Right lobe of liver (tissue), 6 donors: ENCODE measurements around the gene RBP5. TPM values are rescaled to one million over a fixed set of nuclear protein-coding genes. Genes with fewer than 3 reads are reported as not detected.

Experiments used
- ATAC-seq, 4 donors: fragments of 200-7000 bp; cut with Tn5 transposase; one replicate each; pipeline ENCODE4 v1.9.1; 2020; ENCODE audit warnings: mild to moderate bottlenecking in 4 of 4, moderate library complexity in 4 of 4
- DNase-seq, 3 donors: peaks; one replicate each; pipeline ENCODE4 v3.0.0-alpha.2; 2020
- H3K27ac ChIP-seq, 3 donors: fragments of 200-600 bp; one replicate each; pipeline ENCODE4 v1.8.0; 2022
- H3K27me3 ChIP-seq, 2 donors: fragments of 200-600 bp; one replicate each; pipeline ENCODE4 v1.8.0; 2022
- H3K36me3 ChIP-seq, 4 donors: fragments of 200-600 bp; sonication (generic) in 1 of 4; one replicate each; pipeline versions ENCODE4 v1.5.1 to v1.8.0; 2017 to 2022; ENCODE audit warnings: control low read depth in 1 of 4
- H3K4me1 ChIP-seq, 4 donors: fragments of 200-600 bp; sonication (generic) in 1 of 4; one replicate each; pipeline versions ENCODE4 v1.5.1 to v1.8.0; 2017 to 2022; ENCODE audit warnings: control low read depth in 1 of 4
- H3K4me3 ChIP-seq, 3 donors: fragments of 200-600 bp; one replicate each; pipeline ENCODE4 v1.8.0; 2022
- H3K9me3 ChIP-seq, 4 donors: fragments of 200-600 bp; sonication (generic) in 1 of 4; one replicate each; pipeline versions ENCODE4 v1.5.1 to v1.8.0; 2017 to 2022; ENCODE audit warnings: control low read depth in 1 of 4
- CTCF ChIP-seq, 4 donors: fragments of 200-600 bp in 3 of 4; fragments of 450-650 bp in 1 of 4; IDR thresholded peaks; one replicate each; pipeline versions ENCODE4 v1.5.1 to v1.8.0; 2016 to 2022; ENCODE audit warnings: antibody characterized with exemption in 4 of 4, mild to moderate bottlenecking in 2 of 4
- POLR2A ChIP-seq: fragments of 450-650 bp; IDR thresholded peaks from one replicate; pipeline ENCODE4 v1.6.1; 2017; ENCODE audit warnings: antibody characterized with exemption, mild to moderate bottlenecking
- WGBS: methylation state at CpG from one replicate; pipeline ENCODE4 v1.1.6; 2018; ENCODE audit warnings: low coverage, low lambda C conversion rate; ENCODE audit not compliant: insufficient coverage; ENCODE audit errors: missing lambda C conversion rate; 5-methylcytosine and 5-hydroxymethylcytosine counted together
- intact Hi-C, 2 donors: fragments of 100-400 bp; cut with DNase I; formaldehyde crosslinking; loops; one replicate each; pipeline versions ENCODE4 v1.11.2 to v1.14.1; 2022
- total RNA-seq, 6 experiments: library from RNA; depleted of rRNA in 2 of 6; stranded (reverse); fragments of >200 nt in 2 of 6; fragmentation: NEBNext Ultra II Directional in 3 of 6; extraction: Animal tissue kit (Norgen Biotek cat#: 25700) in 3 of 6; gene quantifications; one replicate each; pipeline versions ENCODE4 v1.1.0 to v1.2.4, GENCODE V29; 2016 to 2023
- donor health status: DM: no; HTN: yes; CAD: no.
- donor health status: DM: no; HTN: no; CAD: no.
- donor health status: DM: no; HTN: no; CAD: no.
- donor health status: DM: no; HTN: yes; CAD: no.
- donor health status: DM: no; HTN: yes; CAD: no.

The RBP5 gene
- total RNA-seq, 6 experiments from 2014 or later = 44.1 to 239 (median 98.2) TPM

GRCh38 chr12:7101047-7101693, 27.5 kb downstream of the RBP5 start:
- H3K27me3 ChIP-seq = no peaks in the 10 kb centered on the region
- H3K27ac ChIP-seq = no peak overlapping the region
- intact Hi-C loops = no loop called here
- ATAC-seq (no peak), DNase-seq (peak in 1 of 3 donors; percentile 17)
- H3K4me3 ChIP-seq = no peak overlapping the region
- WGBS = 79% methylated on average over 4 of the region's 4 CpGs
- H3K9me3 ChIP-seq = no peaks in the 10 kb centered on the region
- H3K36me3 ChIP-seq = peaks cover 0 to 56% (median 7%) of the 10 kb centered on the region in 4 donors
- TF ChIP-seq POLR2A (no peak), CTCF (IDR thresholded peaks at IDR 0.05) (no peak)
- H3K4me1 ChIP-seq = peaks cover 0 to 21% (median 6%) of the 10 kb centered on the region in 4 donors

GRCh38 chr12:7100239-7100638, 28.4 kb downstream of the RBP5 start:
- H3K9me3 ChIP-seq = no peaks in the 10 kb centered on the region
- no peak for TF ChIP-seq POLR2A
- TF ChIP-seq CTCF (IDR thresholded peaks at IDR 0.05) = no peak
- H3K27ac ChIP-seq = no peak overlapping the region
- peaks cover 0 to 54% (median 7%) of the 10 kb centered on the region in 4 donors for H3K36me3 ChIP-seq
- intact Hi-C loops = no loop called here
- H3K4me3 ChIP-seq = no peak overlapping the region
- ATAC-seq = no peak
- no peaks in the 10 kb centered on the region for H3K27me3 ChIP-seq
- WGBS = 85% methylated on average over 4 of the region's 4 CpGs
- H3K4me1 ChIP-seq = peaks cover 0 to 20% (median 4%) of the 10 kb centered on the region in 4 donors
- peak in 1 of 3 donors; percentile 18 for DNase-seq

- H3K4me1 ChIP-seq = peaks cover 0 to 20% (median under 1%) of the 10 kb centered on the region in 4 donors
- intact Hi-C loops = loop anchor here in 1 of 2 donors (5.0 to 10.0 kb wide), 2 partner anchors 37 to 145 kb away; partner anchors contain the start of genes C1S and PTPN6
- DNase-seq (peak in 1 of 3 donors; percentile 40), ATAC-seq (no peak)
- H3K9me3 ChIP-seq = no peaks in the 10 kb centered on the region
- WGBS = 74% methylated on average over 8 of the region's 9 CpGs
- H3K4me3 ChIP-seq = no peak overlapping the region
- TF ChIP-seq CTCF (IDR thresholded peaks at IDR 0.05) = no peak
- TF ChIP-seq POLR2A = no peak
- no peak overlapping the region for H3K27ac ChIP-seq
- H3K36me3 ChIP-seq = peaks cover 0 to 46% (median 7%) of the 10 kb centered on the region in 4 donors
- no peaks in the 10 kb centered on the region for H3K27me3 ChIP-seq
Observed at GRCh38 chr12:7099290-7099996, 29.2 kb downstream of the RBP5 start.

DNA sequence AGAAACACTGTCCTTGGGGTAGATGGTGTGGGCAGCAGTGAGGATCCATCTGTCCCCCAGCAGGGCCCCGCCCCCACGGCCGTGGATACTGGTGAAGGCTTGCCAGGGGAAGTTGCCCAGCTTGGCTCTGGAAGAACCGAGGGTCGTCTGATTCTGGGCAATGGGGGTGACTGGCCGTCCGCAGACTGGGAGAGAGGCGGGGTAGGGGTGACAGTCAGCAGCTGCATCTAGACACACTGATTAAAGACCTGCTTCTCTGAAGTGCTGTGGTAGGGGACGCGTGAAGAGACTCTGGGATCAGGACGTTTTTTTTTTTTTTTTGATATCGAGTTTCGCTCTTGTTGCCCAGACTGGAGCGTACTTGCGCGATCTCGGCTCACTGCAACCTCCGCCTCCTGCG, 31.7 kb downstream of the RBP5 start:
- WGBS = 72% methylated on average over 6 of the region's 19 CpGs
- H3K9me3 ChIP-seq = no peaks in the 10 kb centered on the region
- H3K27ac ChIP-seq = no peak overlapping the region
- H3K27me3 ChIP-seq = no peaks in the 10 kb centered on the region
- peaks cover 0 to 30% (median 8%) of the 10 kb centered on the region in 4 donors for H3K4me1 ChIP-seq
- H3K4me3 ChIP-seq = no peak overlapping the region
- no peak for ATAC-seq
- intact Hi-C loops = loop anchor here in 1 of 2 donors (5.0 to 10.0 kb wide), 2 partner anchors 35 to 142 kb away; partner anchors contain the start of genes C1S and PTPN6
- H3K36me3 ChIP-seq = peaks cover 0 to 29% (median 7%) of the 10 kb centered on the region in 4 donors
- TF ChIP-seq CTCF (IDR thresholded peaks at IDR 0.05) (no peak), POLR2A (no peak)
- DNase-seq = peak in 1 of 3 donors; percentile 47
